ENCODE measurements around the gene SDK1. TPM values are rescaled to one million over a fixed set of nuclear protein-coding genes. Genes with fewer than 3 reads are reported as not detected.

SDK1 gene
- total RNA-seq, 1 donor from 2014 or later = 10.4 TPM

- Histone ChIP-seq H3K9me3 (no peaks in the 10 kb centered on the region), H3K27ac (no peak overlapping the region), H3K36me3 (no peaks in the 10 kb centered on the region), H3K4me3 (no peak overlapping the region), H3K27me3 (no peaks in the 10 kb centered on the region), H3K4me1 (no peaks in the 10 kb centered on the region)
- DNase-seq = no peak
- ATAC-seq = no peak
- TF ChIP-seq CTCF (IDR thresholded peaks at IDR 0.05) = no peak
- intact Hi-C loops (cut with DNase I) = no loop called here
Measured at GRCh38 chr7:3358991-3359390, 57.9 kb downstream of the SDK1 start.

DNA sequence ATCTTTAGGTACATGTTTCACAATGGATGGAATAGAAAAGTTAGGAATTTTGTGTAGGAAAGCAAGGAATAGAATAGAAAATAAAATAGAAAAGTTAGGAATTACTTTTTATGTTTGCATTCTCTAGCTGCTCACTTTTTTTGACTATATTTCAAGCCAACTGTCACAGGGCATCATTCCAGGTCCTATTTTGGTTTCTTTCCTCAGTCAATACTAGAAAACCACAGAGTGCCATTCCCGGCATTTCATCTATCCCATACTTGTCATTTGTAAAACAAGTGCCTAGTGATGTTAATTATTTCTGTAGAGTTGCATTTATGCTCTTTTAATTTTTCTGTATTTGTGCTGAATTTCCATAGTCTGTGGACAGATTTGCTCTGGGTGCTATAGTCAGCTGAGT, 66.2 kb downstream of the SDK1 start:
- Histone ChIP-seq H3K27ac (no peak overlapping the region), H3K4me3 (no peak overlapping the region), H3K9me3 (no peaks in the 10 kb centered on the region), H3K27me3 (no peaks in the 10 kb centered on the region), H3K4me1 (no peaks in the 10 kb centered on the region), H3K36me3 (no peaks in the 10 kb centered on the region)
- TF ChIP-seq CTCF (IDR thresholded peaks at IDR 0.05) = no peak
- no peak for ATAC-seq
- intact Hi-C loops (cut with DNase I) = no loop called here
- no peak for DNase-seq

GRCh38 chr7:3370068-3370830, 69.2 kb downstream of the SDK1 start:
- ATAC-seq (no peak), DNase-seq (no peak)
- Histone ChIP-seq H3K4me3 (no peak overlapping the region), H3K4me1 (no peaks in the 10 kb centered on the region), H3K27ac (no peak overlapping the region), H3K9me3 (no peaks in the 10 kb centered on the region), H3K27me3 (no peaks in the 10 kb centered on the region), H3K36me3 (no peaks in the 10 kb centered on the region)
- no peak for TF ChIP-seq CTCF (IDR thresholded peaks at IDR 0.05)
- intact Hi-C loops (cut with DNase I) = no loop called here

DNA sequence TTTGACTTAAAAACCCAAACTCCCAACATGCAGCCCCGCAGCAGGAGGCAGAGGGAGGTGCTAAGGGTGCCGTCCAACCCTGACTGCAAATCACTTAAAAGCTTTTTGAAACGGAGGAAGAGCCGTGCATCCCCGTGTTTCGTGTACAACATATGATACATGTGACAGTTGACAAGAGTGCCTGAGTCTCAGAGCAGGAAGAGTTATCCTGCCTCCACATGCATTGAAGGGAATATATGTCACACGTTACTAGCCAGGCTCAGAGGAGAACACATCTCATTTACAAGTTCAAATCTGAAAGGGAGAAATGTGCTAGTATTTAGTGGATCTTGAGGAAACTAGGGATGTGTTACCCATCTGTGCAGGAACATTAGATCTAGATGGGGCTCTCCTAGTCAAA, 69.9 kb downstream of the SDK1 start:
- Histone ChIP-seq H3K9me3 (no peaks in the 10 kb centered on the region), H3K36me3 (no peaks in the 10 kb centered on the region), H3K27me3 (no peaks in the 10 kb centered on the region), H3K4me3 (no peak overlapping the region), H3K4me1 (no peaks in the 10 kb centered on the region), H3K27ac (no peak overlapping the region)
- TF ChIP-seq CTCF (IDR thresholded peaks at IDR 0.05) = no peak
- no peak for ATAC-seq
- intact Hi-C loops (cut with DNase I) = no loop called here
- DNase-seq = no peak

GRCh38 chr7:3371601-3372000, 70.5 kb downstream of the SDK1 start:
- DNase-seq (no peak), ATAC-seq (no peak)
- Histone ChIP-seq H3K27ac (no peak overlapping the region), H3K4me1 (no peaks in the 10 kb centered on the region), H3K4me3 (no peak overlapping the region), H3K9me3 (no peaks in the 10 kb centered on the region), H3K27me3 (no peaks in the 10 kb centered on the region), H3K36me3 (no peaks in the 10 kb centered on the region)
- no peak for TF ChIP-seq CTCF (IDR thresholded peaks at IDR 0.05)
- intact Hi-C loops (cut with DNase I) = no loop called here

DNA sequence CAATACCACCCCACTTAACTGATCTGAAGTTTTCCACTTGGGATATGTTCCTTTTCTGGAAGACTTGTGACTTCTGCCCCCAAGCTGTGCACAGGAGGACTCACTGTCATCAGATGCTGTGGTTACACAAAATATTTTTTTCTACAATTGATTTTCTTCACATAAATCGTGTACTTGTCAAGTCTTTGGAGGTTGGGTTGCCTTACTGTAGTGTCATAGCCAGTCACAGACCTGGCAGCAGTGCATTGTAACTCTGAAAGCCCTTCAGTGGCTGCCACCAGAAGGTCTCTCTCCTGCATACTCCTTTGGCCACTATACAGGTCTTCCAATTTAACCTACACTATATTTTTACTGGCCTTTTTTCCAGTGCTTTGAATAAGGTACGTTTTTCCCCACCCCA, 73.2 kb downstream of the SDK1 start:
- no peak overlapping the region for H3K27ac ChIP-seq
- no peaks in the 10 kb centered on the region for H3K9me3 ChIP-seq
- no peak for DNase-seq
- H3K4me1 ChIP-seq = no peaks in the 10 kb centered on the region
- intact Hi-C loops (cut with DNase I) = no loop called here
- H3K4me3 ChIP-seq = no peak overlapping the region
- no peak for TF ChIP-seq CTCF (IDR thresholded peaks at IDR 0.05)
- no peaks in the 10 kb centered on the region for H3K27me3 ChIP-seq
- no peaks in the 10 kb centered on the region for H3K36me3 ChIP-seq
- no peak for ATAC-seq

All from upper lobe of right lung (tissue), 1 donor.